SK-N-SH treated with all-trans-retinoic acid at 6 μM for 48 hours (cell line): ENCODE results near the gene NUP133.

Experiments
- ATAC-seq: fragments of 200-7000 bp; cut with Tn5 transposase; 3 replicates; pipeline ENCODE4 v1.9.1; 2020; ENCODE audit warnings: mild to moderate bottlenecking, moderate library complexity
- ARNTL ChIP-seq: fragments of 450-650 bp; formaldehyde crosslinking; IDR thresholded peaks from 2 replicates; pipeline ENCODE4 v1.5.0; 2020; ENCODE audit warnings: low read depth, mild to moderate bottlenecking, moderate library complexity, borderline replicate concordance
- BACH2 ChIP-seq: fragments of 250-450 bp; sonication (Bioruptor Pico); IDR thresholded peaks from 2 replicates; pipeline ENCODE4 v1.9.0; 2021; ENCODE audit warnings: mild to moderate bottlenecking, borderline replicate concordance
- CSDC2 ChIP-seq: fragments of 250-450 bp; sonication (Bioruptor Pico); IDR thresholded peaks from 2 replicates; pipeline ENCODE4 v1.5.0; 2020; ENCODE audit warnings: mild to moderate bottlenecking, moderate library complexity
- ESRRG ChIP-seq: fragments of 250-450 bp; sonication (Bioruptor Pico); IDR thresholded peaks from 2 replicates; pipeline ENCODE4 v1.6.1; 2021; ENCODE audit warnings: mild to moderate bottlenecking
- ISL1 ChIP-seq: fragments of 250-450 bp; sonication (Bioruptor Pico); IDR thresholded peaks from 2 replicates; pipeline ENCODE4 v2.1.2; 2022; ENCODE audit warnings: mild to moderate bottlenecking, moderate library complexity
- OSR1 ChIP-seq: fragments of 250-450 bp; sonication (Bioruptor Pico); IDR thresholded peaks from 2 replicates; pipeline ENCODE4 v1.8.0; 2022; ENCODE audit warnings: moderate library complexity, mild to moderate bottlenecking, inconsistent platforms
- POU6F1 ChIP-seq: fragments of 250-450 bp; sonication (Bioruptor Pico); IDR thresholded peaks from 2 replicates; pipeline ENCODE4 v1.8.0; 2021; ENCODE audit warnings: low read depth, mild to moderate bottlenecking, moderate library complexity, borderline replicate concordance
- PPARA ChIP-seq: fragments of 250-450 bp; sonication (Bioruptor Pico); IDR thresholded peaks from 2 replicates; pipeline ENCODE4 v1.5.0; 2020; ENCODE audit warnings: mild to moderate bottlenecking, borderline replicate concordance
- RARB ChIP-seq: fragments of 250-450 bp; sonication (Bioruptor Pico); IDR thresholded peaks from 2 replicates; pipeline ENCODE4 v1.8.0; 2021; ENCODE audit warnings: mild to moderate bottlenecking, moderate library complexity
- SNAI2 ChIP-seq: fragments of 250-450 bp; sonication (Bioruptor Pico); IDR thresholded peaks from 2 replicates; pipeline ENCODE4 v1.5.0; 2020; ENCODE audit warnings: mild to moderate bottlenecking, moderate library complexity
- TCF4 ChIP-seq: fragments of 250-450 bp; sonication (Bioruptor Pico); IDR thresholded peaks from 2 replicates; pipeline ENCODE4 v1.8.0; 2021; ENCODE audit warnings: mild to moderate bottlenecking, moderate library complexity, borderline replicate concordance
- ZC3H10 ChIP-seq: fragments of 250-450 bp; sonication (Bioruptor Pico); IDR thresholded peaks from 2 replicates; pipeline ENCODE4 v1.5.1; 2021; ENCODE audit warnings: mild to moderate bottlenecking, moderate library complexity
- ZFP3 ChIP-seq: fragments of 250-450 bp; sonication (Bioruptor Pico); IDR thresholded peaks from 2 replicates; pipeline ENCODE4 v1.5.0; 2020; ENCODE audit warnings: mild to moderate bottlenecking, moderate library complexity
- ZFP30 ChIP-seq: fragments of 450-650 bp; formaldehyde crosslinking; IDR thresholded peaks from 2 replicates; pipeline ENCODE4 v1.5.0; 2022; ENCODE audit warnings: mild to moderate bottlenecking, moderate library complexity
- ZNF565 ChIP-seq: fragments of 450-650 bp; formaldehyde crosslinking; conservative IDR thresholded peaks from 2 replicates; pipeline ENCODE4 v1.5.0; 2020; ENCODE audit warnings: low read depth, mild to moderate bottlenecking, moderate library complexity
- ZNF70 ChIP-seq: fragments of 450-650 bp; formaldehyde crosslinking; IDR thresholded peaks from 2 replicates; pipeline ENCODE4 v1.5.0; 2020; ENCODE audit warnings: mild to moderate bottlenecking, moderate library complexity
- ZNF8 ChIP-seq: fragments of 450-650 bp; formaldehyde crosslinking; IDR thresholded peaks from 2 replicates; pipeline ENCODE4 v1.5.0; 2020; ENCODE audit warnings: mild to moderate bottlenecking, moderate library complexity
- TF ChIP-seq, protein P1 (sequence below): fragments of 250-450 bp; sonication (Bioruptor Pico); IDR thresholded peaks from 2 replicates; pipeline ENCODE4 v1.8.0; 2020; ENCODE audit warnings: mild to moderate bottlenecking, moderate library complexity, borderline replicate concordance
- TF ChIP-seq, protein P2 (sequence below): fragments of 250-450 bp; sonication (Bioruptor Pico); IDR thresholded peaks from 2 replicates; pipeline ENCODE4 v1.5.0; 2020; ENCODE audit warnings: mild to moderate bottlenecking, moderate library complexity
- TF ChIP-seq, protein P3 (sequence below): fragments of 250-450 bp; sonication (Bioruptor Pico); IDR thresholded peaks from 2 replicates; pipeline ENCODE4 v1.5.1; 2021; ENCODE audit warnings: mild to moderate bottlenecking, moderate library complexity

NUP133 gene

GRCh38 chr1:229445828-229446227 is 62.3 kb downstream of the NUP133 start (continued):
- TF ChIP-seq, protein P1, sequence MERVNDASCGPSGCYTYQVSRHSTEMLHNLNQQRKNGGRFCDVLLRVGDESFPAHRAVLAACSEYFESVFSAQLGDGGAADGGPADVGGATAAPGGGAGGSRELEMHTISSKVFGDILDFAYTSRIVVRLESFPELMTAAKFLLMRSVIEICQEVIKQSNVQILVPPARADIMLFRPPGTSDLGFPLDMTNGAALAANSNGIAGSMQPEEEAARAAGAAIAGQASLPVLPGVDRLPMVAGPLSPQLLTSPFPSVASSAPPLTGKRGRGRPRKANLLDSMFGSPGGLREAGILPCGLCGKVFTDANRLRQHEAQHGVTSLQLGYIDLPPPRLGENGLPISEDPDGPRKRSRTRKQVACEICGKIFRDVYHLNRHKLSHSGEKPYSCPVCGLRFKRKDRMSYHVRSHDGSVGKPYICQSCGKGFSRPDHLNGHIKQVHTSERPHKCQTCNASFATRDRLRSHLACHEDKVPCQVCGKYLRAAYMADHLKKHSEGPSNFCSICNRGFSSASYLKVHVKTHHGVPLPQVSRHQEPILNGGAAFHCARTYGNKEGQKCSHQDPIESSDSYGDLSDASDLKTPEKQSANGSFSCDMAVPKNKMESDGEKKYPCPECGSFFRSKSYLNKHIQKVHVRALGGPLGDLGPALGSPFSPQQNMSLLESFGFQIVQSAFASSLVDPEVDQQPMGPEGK (CRISPR knock-in tag): no peak

- ATAC-seq: peak; percentile 64
- TF ChIP-seq TCF4 (CRISPR knock-in tag): no peak
- TF ChIP-seq RARB (CRISPR knock-in tag): no peak
- no peak for TF ChIP-seq ZC3H10 (CRISPR knock-in tag)
Measured at GRCh38 chr1:229440851-229441537, 67.1 kb downstream of the NUP133 start.

- TF ChIP-seq ZFP30 (no peak), PPARA (CRISPR knock-in tag) (no peak), TCF4 (CRISPR knock-in tag) (no peak), ZNF70 (CRISPR knock-in tag) (no peak), ZC3H10 (CRISPR knock-in tag) (no peak), BACH2 (CRISPR knock-in tag) (no peak), ISL1 (CRISPR knock-in tag) (no peak), CSDC2 (CRISPR knock-in tag) (no peak)
- TF ChIP-seq, protein P2, sequence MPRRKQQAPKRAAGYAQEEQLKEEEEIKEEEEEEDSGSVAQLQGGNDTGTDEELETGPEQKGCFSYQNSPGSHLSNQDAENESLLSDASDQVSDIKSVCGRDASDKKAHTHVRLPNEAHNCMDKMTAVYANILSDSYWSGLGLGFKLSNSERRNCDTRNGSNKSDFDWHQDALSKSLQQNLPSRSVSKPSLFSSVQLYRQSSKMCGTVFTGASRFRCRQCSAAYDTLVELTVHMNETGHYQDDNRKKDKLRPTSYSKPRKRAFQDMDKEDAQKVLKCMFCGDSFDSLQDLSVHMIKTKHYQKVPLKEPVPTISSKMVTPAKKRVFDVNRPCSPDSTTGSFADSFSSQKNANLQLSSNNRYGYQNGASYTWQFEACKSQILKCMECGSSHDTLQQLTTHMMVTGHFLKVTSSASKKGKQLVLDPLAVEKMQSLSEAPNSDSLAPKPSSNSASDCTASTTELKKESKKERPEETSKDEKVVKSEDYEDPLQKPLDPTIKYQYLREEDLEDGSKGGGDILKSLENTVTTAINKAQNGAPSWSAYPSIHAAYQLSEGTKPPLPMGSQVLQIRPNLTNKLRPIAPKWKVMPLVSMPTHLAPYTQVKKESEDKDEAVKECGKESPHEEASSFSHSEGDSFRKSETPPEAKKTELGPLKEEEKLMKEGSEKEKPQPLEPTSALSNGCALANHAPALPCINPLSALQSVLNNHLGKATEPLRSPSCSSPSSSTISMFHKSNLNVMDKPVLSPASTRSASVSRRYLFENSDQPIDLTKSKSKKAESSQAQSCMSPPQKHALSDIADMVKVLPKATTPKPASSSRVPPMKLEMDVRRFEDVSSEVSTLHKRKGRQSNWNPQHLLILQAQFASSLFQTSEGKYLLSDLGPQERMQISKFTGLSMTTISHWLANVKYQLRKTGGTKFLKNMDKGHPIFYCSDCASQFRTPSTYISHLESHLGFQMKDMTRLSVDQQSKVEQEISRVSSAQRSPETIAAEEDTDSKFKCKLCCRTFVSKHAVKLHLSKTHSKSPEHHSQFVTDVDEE: no peak
- TF ChIP-seq, protein P3, sequence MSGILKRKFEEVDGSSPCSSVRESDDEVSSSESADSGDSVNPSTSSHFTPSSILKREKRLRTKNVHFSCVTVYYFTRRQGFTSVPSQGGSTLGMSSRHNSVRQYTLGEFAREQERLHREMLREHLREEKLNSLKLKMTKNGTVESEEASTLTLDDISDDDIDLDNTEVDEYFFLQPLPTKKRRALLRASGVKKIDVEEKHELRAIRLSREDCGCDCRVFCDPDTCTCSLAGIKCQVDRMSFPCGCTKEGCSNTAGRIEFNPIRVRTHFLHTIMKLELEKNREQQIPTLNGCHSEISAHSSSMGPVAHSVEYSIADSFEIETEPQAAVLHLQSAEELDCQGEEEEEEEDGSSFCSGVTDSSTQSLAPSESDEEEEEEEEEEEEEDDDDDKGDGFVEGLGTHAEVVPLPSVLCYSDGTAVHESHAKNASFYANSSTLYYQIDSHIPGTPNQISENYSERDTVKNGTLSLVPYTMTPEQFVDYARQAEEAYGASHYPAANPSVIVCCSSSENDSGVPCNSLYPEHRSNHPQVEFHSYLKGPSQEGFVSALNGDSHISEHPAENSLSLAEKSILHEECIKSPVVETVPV: no peak
- TF ChIP-seq, protein P1 (CRISPR knock-in tag): no peak
Measured at GRCh38 chr1:229438021-229438420, 70.1 kb downstream of the NUP133 start.

GRCh38 chr1:229437443-229437842 is 70.7 kb downstream of the NUP133 start:
- ATAC-seq: no peak; the same call in 2 of the 3 replicates
- TF ChIP-seq ZNF8 (CRISPR knock-in tag): no peak
- TF ChIP-seq ZFP3 (CRISPR knock-in tag): no peak
- TF ChIP-seq, protein P2: no peak
- no peak for TF ChIP-seq ARNTL (CRISPR knock-in tag)
- TF ChIP-seq ZNF565: no peak
- no peak for TF ChIP-seq POU6F1
- TF ChIP-seq ISL1 (CRISPR knock-in tag): no peak
- no peak for TF ChIP-seq TCF4 (CRISPR knock-in tag)
- TF ChIP-seq OSR1 (CRISPR knock-in tag): no peak
- TF ChIP-seq, protein P1 (CRISPR knock-in tag): no peak
- TF ChIP-seq PPARA (CRISPR knock-in tag): no peak
- no peak for TF ChIP-seq BACH2 (CRISPR knock-in tag)
- no peak for TF ChIP-seq SNAI2 (CRISPR knock-in tag)
- TF ChIP-seq CSDC2 (CRISPR knock-in tag): no peak
- TF ChIP-seq ESRRG (CRISPR knock-in tag): no peak

More at GRCh38 chr1:229438021-229438420, 70.1 kb downstream of the NUP133 start:
- ATAC-seq: no peak
